Measurements from ENCODE around the gene AMIGO3.

Gene AMIGO3

GRCh38 chr3:49668861-49669260 lies 50.6 kb downstream of the AMIGO3 start:
- no peak for DNase-seq (ENCODE audit: low read depth in 2 of 2)

- no peak for DNase-seq (ENCODE audit: low read depth in 2 of 2)
Measured at GRCh38 chr3:49668414-49668797, 51.1 kb downstream of the AMIGO3 start.

GRCh38 chr3:49667701-49668413 lies 51.6 kb downstream of the AMIGO3 start:
- no peak for DNase-seq (ENCODE audit: low read depth in 2 of 2)
